NCI-H2029 treated with DMSO at 0.1 percent for 48 hours (cell line): ENCODE results near the gene TNPO1.
"Not testable (repeated sequence)": the region's sequence is repeated elsewhere in the genome, so short reads cannot be mapped to it uniquely, and the experiment has no call there.

ENCODE experiments used
- DNase-seq: peaks from one replicate; lab custom pipeline; 2025; lab: John Stamatoyannopoulos, UW

Gene TNPO1

DNA sequence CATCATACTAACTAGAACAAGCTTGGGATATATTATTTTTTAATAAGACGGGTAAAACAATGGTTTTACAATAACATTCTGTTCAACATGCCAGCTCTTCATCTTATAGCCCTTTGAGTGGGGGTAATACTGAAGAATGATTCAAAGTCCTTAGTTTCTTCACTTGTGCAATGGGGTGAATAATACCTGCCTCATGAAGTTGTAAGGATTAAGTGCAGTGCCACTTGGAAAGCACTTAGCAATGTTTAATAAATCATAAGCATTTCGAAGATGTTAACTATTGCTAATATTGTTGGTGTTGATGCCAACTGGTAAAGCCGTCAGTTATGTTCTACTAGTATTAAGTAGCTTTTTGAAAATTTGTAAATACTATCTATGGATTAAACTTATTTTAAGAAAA is 38.0 kb downstream of the TNPO1 start:
- DNase-seq: no peak

DNA sequence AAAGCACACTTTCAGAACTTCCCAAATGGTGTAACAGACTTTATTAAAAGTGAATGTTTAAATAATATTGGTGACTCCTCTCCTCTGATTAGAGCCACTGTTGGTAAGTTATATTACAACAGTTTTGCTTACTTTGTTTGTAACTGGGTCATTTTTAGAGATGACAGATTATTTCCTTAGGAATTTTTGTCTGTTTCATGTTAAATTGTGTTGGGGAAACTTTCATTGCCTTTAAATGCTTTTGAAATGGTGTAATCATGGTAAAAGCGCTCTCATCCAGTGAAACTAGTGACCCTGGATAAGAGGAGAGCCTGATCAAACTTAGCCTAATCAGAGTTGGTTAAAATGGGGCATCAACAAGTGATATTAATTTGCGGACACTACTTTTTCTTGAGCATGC is 39.4 kb downstream of the TNPO1 start:
- no peak for DNase-seq

DNA sequence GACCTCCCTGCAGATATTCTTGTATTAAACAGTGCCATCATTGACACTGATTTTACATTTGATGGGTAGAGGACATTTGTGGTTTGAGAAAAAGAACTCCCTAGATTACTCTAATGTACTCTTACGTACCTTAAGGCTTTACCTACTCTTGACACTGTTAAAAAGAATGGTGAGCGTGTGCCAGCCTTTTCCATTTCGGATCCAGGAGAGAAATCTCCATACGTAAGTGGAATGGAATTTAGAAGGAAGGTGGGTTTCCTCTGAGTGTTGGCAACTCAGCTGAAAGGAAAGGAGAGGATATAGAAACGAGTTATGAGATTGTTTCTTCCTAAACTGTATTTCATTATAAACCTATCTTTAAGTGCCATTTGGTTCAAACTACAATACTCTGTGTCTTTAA is 40.9 kb downstream of the TNPO1 start:
- DNase-seq: no peak

DNA sequence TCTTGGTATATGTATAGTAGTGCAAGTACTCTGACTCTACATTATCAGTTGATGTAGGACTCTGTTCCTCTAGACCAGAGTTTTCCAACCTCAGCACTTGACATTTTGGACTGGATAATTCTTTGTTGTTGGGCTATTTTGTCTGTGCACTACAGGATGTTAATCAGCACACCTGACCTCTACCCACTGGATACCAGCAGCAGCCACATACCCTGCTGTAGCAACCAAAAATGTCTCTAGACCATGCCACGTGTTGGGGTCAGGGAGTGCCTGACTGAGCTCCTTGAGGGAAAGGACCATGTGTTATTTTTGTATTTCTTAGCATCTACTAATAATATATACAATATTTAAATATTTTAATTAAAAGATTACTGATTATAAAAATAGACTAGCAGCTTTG is 42.7 kb downstream of the TNPO1 start:
- no peak for DNase-seq

DNA sequence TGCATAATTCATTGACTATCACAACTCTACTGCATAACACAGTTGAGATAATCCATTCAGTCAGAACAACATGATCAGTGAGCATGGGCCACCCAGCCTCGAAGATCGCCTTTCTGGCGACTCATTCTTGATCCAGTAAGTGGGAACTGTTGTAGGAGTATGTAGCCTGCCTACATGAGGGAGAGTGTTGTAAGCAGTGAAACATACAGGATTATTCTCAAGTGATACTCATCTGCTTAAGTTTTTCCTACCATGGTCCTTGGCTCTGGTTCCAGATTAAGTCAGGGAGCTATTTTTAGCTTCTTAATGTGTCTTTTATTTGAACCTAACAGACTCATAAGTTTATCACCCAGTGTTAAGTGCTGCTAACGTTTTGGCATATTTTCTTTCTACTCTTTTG is 44.0 kb downstream of the TNPO1 start:
- no peak for DNase-seq

DNA sequence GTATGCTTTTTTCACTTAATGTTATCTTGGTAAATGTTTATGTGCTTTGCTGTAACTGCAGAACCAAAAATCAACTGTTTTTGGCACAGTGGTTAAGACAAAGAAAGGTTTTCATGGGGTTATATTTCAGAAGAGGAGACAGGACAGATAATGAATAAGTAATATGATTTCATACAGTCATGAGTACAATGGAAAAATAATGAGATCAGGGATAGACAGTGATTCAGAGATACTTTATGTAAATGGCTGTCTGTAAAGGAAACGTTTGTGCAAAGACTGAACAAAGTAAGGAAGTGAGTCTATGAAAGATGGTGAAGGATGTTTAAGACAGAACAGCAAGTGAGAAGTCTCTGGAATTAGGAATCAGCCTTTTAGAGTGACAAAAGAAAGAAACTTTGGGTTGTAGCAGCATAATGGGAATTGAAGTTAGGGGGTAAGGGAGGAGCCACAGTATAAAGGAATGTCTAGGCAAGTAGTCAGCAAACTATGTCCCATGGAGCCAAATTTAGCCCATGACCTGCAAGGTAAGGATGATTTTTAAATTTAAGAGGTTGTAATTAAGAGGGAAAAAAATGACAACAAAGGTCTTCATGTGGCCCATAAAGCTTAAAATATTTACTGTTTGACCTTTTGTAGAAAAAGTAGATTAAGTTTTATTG is 55.0 kb downstream of the TNPO1 start:
- no peak for DNase-seq

DNA sequence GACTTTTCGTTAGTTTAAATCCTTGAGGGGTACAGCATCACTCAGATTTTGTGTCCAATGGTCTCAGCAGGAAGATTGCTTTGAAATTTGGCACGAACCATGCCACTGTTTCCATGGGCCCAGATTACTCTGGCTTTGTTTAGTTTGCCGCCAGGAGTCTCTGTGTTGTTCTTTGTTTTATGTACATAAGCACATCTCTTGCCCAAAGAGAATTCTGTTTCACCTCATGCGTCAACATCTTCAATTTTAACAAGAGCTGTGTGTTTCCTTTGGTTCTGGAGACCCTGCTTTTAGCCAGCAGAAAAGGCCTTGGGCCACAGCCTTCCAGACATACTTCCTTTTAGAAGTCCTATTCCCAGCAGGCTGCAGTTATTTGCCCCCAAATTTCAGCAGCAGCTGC is 62.4 kb downstream of the TNPO1 start:
- peak; percentile 64 for DNase-seq

DNA sequence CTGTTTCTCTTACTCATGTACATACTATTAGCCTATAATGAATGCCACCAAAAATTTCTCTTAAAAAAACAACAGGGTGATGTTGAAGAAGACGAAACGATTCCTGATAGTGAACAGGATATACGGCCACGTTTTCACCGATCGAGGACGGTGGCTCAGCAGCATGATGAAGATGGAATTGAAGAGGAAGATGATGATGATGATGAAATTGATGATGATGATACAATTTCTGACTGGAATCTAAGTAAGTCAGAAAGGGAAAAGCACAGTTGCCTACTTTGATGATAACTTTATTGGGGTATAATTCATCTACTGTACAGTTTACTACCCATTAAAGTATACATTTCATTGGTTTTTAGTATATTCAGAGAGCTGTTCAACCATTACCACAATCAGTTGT is 66.5 kb downstream of the TNPO1 start:
- DNase-seq: no peak

DNA sequence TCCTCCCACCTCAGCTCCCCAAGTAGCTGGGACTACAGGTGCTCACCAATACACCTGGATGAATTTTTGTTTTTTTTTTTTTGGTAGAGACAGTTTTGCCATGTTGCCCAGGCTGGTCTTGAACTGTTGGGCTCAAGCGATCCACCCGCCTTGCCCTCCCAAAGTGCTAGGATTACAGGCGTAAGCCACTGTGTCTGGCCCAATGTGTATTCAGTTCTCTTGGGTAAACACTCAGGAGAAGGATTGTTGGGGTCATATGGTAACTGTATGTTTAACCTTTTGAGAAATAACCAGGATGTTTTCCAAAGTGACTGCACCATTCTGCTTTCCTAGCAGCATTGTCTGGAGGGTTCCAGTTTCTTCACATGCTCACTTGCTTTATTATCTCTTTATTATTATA is 67.4 kb downstream of the TNPO1 start:
- peak; percentile 98 for DNase-seq

DNA sequence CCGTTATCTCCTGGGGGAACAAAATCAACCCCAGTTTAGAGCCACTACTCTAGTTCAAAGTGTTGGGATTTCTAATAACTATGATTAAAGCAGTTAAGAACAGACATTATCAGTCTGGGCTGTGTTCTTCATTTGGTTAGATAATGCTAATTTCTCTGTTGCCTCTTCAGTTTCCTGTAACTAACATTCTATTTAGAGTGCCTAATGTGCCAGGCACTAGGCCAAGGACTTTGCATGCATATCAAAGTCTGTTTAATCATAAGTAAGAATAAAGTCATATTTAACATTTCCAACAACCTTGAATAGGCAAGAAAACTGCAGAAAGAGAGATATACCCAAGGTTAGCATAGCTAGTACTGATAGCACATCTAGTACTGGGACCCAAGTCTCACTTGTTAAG is 68.4 kb downstream of the TNPO1 start:
- DNase-seq: no peak

DNA sequence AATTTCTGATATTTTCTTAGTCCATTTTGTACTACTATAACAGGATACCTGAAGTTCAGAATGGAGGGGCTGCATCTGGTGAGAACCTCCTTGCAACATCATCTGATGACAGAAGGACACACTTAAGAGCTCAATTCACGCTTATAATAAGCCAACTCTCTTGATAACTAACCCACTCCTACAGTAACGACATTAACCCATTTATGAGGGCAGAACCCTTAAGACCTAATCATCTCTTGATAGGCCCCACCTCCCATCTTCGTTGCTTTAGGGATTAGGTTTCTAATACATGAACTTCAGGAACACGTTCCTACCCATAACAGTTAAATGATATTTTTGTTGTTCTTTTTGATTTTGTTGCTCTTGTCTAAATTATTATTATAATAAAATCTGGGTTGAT is 69.4 kb downstream of the TNPO1 start:
- no peak for DNase-seq

DNA sequence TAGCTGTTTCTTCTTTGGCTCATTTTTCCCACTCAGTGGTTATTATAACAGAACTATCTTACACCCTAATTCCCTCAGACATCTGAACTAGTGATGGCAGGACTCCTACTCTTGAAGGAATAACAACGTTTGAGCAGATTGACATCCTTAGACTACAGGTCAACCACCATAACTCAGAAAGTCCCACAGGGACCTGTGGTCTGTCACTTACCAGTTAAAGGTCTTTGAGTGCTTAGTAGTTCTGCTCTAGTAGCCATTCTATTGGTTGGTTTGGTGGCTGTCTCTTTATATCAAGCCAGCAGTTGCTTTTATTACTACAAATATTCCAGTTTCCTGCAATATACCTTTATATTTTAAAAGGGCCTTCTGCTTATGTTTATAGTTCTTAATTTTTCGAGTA is 72.1 kb downstream of the TNPO1 start:
- no peak for DNase-seq

DNA sequence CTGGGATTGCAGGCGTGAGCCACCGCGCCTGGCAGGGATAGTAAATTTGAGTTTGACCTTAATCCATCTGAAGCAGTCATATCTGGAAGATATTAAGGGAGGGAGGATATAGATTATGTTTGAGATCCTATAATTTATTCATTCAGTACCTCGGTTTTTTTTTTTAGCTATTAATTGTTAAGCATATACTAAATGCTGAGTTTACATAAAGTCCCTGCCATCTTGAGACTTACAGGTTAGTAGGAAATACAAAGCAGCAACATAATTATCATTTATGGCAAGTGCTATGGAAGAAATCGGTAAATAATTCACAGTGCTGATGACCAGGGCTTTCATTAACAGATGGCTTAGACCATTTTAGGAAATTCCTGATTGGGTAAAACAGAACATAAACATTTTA is 72.9 kb downstream of the TNPO1 start:
- DNase-seq: no peak

DNA sequence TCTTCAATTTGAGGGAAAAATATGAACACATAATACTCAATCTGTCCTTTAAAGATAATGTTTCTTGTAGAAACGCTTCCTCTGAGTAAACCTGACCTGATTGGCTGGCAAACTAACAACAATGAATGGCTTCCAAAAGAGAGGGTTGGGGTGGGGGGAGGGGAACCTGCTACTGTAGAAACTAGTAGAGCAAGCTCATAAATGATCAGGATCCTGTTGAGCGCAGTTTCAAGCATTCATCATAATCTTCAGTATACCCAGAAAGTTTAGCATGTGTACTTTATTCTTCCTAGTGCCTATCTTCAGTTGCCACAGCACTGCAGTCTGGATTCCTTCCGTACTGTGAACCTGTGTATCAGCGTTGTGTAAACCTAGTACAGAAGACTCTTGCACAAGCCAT is 76.4 kb downstream of the TNPO1 start:
- no peak for DNase-seq

DNA sequence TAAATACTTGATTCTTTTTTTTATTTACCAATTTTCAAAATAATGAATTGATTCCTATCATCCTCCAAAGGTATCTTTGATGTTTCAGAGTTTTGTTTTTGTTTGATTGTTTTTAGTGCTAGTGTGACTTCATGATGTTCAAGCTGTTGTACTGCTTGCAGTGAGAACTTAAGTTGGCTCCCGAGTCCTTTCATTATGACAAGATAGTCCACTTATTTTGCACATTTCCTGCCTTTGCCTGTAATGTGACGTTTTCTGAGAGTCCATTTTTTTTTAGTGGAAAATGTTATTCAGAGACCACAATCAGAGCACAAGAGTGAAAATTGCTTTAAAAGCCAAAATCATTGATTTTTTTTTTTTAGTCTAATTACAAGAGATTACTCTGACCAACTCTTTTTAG is 79.3 kb downstream of the TNPO1 start:
- DNase-seq: no peak

DNA sequence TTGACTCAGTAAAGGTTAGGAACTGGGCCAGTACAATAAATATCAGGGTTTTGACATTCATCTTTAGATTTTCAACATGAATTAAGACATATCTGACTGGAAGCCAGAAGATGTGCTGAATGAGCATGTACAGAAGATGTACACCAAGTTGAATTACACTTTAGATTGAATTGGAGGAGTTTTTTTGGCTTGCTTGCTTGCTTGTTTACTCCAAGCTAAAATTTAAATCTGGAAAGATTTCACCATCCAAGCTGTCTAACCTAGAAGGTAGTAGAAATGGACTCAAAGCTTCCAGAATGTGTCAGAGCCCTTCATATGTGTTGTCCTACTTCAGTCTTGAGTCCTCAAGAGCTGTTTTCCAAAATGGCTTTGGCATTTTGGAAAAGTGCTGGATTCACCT is 90.3 kb downstream of the TNPO1 start:
- DNase-seq: no peak

DNA sequence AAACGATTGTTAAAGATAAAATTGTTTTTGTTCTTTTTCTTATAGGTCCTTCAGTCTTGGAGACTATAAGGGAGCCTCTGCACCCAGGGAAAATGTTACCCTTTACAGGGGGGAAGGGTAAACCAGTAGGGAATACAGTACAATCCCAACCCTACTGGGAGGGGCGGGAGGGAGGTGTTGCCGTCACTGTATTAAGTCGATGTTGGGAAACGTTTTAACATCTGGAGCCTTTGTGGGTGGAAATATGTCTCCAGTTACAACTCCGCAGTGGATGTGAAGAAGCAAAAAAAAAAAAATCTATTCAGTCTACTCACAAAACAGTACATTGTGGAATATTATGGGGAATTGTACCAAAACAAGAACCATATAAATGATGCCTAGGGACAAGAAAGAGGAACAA is 92.2 kb downstream of the TNPO1 start:
- no peak for DNase-seq

DNA sequence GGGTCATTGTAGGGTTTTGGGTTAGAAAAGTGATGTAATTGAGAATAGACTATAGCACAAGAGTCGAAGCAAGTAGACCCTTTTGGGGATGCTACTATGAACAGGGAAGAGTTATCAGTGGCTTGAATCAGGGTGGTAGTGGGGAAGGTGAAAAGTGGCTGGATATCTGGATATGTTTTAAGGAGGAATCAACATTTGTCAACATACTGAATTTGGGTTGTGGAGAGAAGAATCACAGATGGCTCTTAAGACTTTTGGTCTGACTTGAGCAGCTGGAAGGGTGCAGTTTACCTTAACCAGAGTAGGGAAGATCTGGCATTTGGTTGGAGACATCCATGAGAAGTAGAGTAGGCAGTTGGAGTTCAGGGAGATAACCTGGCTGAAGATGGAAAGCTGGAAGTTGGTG is 100.9 kb downstream of the TNPO1 start:
- DNase-seq: no peak

DNA sequence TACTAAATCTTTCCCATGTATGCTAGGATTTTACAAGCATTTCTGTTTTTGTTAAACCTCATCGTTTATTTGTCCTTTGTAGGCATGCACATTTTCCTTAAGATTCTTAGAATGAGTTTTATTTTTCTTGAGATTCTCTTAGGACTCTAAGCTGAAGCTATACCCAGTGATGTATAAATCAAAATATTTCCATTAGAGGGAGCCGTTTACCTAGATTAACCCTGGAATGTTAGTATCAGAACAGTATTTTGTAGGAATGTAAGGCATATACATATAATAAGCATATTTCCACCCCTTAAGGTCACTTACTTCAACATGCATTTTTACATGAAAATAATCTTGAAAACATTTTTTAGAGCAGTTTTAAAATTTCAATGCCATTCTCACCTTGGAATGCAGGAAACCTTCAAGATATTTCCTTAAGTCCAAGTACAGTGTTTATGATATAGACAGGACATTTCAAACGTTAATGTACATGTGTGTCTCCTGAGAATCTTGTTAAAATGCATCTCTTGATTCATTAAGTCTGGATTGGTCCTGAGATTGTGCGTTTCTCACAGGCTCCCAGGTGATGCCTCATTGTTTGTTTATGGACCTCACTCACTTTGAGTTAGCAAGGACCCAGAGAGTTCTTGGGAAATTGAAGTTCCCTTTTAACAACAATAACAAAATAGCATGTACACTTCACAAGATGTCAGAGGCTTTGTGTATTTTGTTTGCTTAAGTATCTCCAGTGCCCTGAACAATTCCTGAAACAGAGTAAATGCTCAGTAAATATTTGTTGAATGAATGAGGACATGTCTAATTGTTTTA is 104.4 kb downstream of the TNPO1 start:
- peak; percentile 54 for DNase-seq

DNA sequence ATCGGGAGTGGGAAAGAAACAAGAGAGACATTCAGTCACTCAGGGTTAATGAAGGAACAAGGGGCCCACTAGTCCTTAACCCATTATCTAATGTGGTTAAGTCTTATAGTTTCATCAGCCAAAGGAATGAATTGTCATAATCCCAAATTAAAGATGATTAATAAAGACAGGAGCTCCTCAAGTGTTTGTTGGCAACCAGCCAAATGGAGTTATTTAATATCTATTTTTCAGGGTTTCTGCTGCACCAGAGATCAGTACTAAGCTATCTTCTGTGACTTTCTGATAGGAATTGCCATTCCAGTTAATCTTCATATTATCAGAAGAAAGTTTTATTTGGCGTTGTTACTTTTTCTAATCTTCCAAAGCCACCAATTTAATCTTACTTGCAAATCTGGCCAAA is 105.4 kb downstream of the TNPO1 start:
- no peak for DNase-seq

DNA sequence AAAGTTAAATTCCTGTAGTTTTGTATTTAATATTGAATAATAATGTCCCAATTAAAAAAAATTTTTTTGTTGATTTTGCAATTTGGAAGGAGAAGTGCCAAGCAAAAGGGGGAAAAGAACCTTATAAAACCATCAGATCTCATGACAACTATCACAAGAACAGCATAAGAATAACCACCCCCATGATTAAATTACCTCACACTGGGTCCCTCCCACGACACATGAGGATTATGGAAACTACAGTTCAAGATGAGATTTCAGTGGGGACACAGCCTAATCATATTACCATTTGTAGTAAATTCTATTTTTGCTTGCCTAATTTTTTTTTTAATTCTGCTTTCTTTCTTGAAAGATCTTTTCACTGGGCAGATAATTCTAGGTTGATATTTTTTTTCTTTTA is 106.0 kb downstream of the TNPO1 start:
- DNase-seq: no peak

DNA sequence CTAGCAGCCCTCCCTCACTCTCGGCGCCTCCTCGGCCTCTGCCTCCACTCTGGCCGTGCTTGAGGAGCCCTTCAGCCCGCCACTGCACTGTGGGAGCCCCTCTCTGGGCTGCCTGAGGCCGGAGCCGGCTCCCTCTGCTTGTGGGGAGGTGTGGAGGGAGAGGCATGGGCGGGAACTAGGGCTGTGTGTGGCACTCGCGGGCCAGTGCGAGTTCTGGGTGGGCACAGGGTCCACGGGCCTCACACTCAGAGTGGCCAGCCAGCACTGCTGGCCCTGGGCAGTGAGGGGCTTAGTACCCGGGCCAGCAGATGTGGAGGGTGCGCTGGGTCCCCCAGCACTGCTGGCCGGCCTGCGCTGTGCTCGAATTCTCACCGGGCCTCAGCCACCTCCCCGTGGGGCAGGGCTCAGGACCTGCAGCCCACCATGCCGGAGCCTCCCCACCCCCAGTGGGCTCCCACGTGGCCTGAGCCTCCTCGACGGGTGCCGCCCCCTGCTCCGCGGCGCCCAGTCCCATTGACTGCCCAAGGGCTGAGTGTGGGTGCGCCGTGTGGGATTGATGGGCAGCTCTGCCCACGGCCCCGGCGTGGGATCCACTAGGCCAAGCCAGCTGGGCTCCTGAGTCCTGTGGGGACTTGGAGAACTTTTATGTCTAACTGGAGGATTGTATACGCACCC is 109.0 kb downstream of the TNPO1 start:
- DNase-seq: no peak

DNA sequence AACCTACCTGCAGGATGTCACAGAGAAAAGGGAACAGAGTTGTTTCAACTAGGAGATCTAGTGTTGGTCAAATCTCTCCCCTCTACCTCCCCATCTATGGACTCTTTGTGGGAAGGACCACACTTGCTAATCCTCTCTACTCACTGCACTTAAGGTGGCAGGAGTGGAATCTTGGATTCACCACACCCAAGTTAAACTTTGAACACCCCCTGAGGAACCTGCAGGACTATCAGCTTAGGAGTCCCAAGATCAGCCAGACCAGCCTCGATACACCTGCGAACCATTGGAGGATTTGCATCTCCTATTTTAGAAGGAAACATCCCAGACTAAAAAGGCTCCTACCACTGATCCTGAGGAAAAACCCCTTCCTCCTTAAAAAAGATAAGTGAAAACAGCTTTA is 116.2 kb downstream of the TNPO1 start:
- DNase-seq: not testable (repeated sequence)
